GM23248 (cell line): ENCODE results near the gene MACROD2. TPM values are rescaled to one million over a fixed set of nuclear protein-coding genes. Genes with fewer than 3 reads are reported as not detected.

Experiments
- DNase-seq: peaks from one replicate; pipeline ENCODE4 v3.0.0-alpha.2; 2015
- H2AFZ ChIP-seq: fragments of 200-600 bp; sonication (generic); 2 replicates; pipeline ENCODE4 v1.6.1; 2016; ENCODE audit warnings: antibody characterized with exemption
- H3F3A ChIP-seq: fragments of 200-600 bp; sonication (generic); 2 replicates; pipeline ENCODE4 v1.6.1; 2016; ENCODE audit warnings: mild to moderate bottlenecking, antibody characterized with exemption, mixed run types; ENCODE audit not compliant: insufficient read depth
- H3K27ac ChIP-seq: fragments of 200-600 bp; sonication (generic); 2 replicates; pipeline ENCODE4 v1.5.1; 2016; ENCODE audit warnings: mild to moderate bottlenecking
- H3K27me3 ChIP-seq: fragments of 200-600 bp; sonication (generic); replicated peaks from 2 replicates; pipeline ENCODE4 v1.6.1; 2016; ENCODE audit warnings: mild to moderate bottlenecking; ENCODE audit not compliant: insufficient read depth
- H3K36me3 ChIP-seq: fragments of 200-600 bp; sonication (generic); 2 replicates; pipeline ENCODE4 v1.6.1; 2016; ENCODE audit warnings: low read depth, mild to moderate bottlenecking
- H3K4me1 ChIP-seq: fragments of 200-600 bp; sonication (generic); 2 replicates; pipeline ENCODE4 v1.6.1; 2016; ENCODE audit warnings: mild to moderate bottlenecking; ENCODE audit not compliant: insufficient read depth
- H3K4me2 ChIP-seq: fragments of 200-600 bp; sonication (generic); one replicate; pipeline ENCODE4 v1.6.1; 2016; ENCODE audit warnings: mild to moderate bottlenecking; ENCODE audit not compliant: unreplicated experiment
- H3K4me3 ChIP-seq: fragments of 200-600 bp; sonication (generic); 2 replicates; pipeline ENCODE4 v1.5.1; 2016; ENCODE audit warnings: mild to moderate bottlenecking
- H3K79me2 ChIP-seq: fragments of 200-600 bp; sonication (generic); 2 replicates; pipeline ENCODE4 v1.6.1; 2016; ENCODE audit warnings: mild to moderate bottlenecking; ENCODE audit not compliant: insufficient read depth
- H3K9ac ChIP-seq: fragments of 200-600 bp; sonication (generic); 2 replicates; pipeline ENCODE4 v1.6.1; 2016; ENCODE audit warnings: mild to moderate bottlenecking
- H3K9me2 ChIP-seq: fragments of 200-600 bp; sonication (generic); 2 replicates; pipeline ENCODE4 v1.6.1; 2016; ENCODE audit warnings: mixed run types, mild to moderate bottlenecking, moderate library complexity; ENCODE audit not compliant: insufficient read depth
- H3K9me3 ChIP-seq: fragments of 200-600 bp; sonication (generic); one replicate; pipeline ENCODE4 v1.6.1; 2017; ENCODE audit warnings: low read depth
- H4K20me1 ChIP-seq: fragments of 200-600 bp; sonication (generic); 2 replicates; pipeline ENCODE4 v1.6.0; 2016; ENCODE audit not compliant: insufficient read depth
- EZH2 ChIP-seq: fragments of 200-600 bp; sonication (generic); IDR thresholded peaks from 2 replicates; pipeline ENCODE4 v1.6.1; 2018; ENCODE audit warnings: antibody characterized with exemption, mild to moderate bottlenecking; ENCODE audit not compliant: insufficient read depth, poor library complexity, severe bottlenecking
- EZH2phosphoT487 ChIP-seq: fragments of 200-600 bp; sonication (generic); IDR thresholded peaks from 2 replicates; pipeline ENCODE4 v1.6.1; 2018; ENCODE audit warnings: antibody characterized with exemption, moderate library complexity, mild to moderate bottlenecking, low read depth; ENCODE audit not compliant: insufficient read depth
- WGBS, 2 experiments: methylation state at CpG; one replicate each; pipeline ENCODE4 v1.1.6; 2015 to 2017; ENCODE audit warnings: low lambda C conversion rate in 2 of 2, low coverage in 1 of 2; ENCODE audit errors: missing lambda C conversion rate in 2 of 2; 5-methylcytosine and 5-hydroxymethylcytosine counted together
- in situ Hi-C: fragments of 300-500 bp; cut with MboI; formaldehyde crosslinking; loops from 2 replicates; pipeline ENCODE4 v1.15.0; 2020
- polyA plus RNA-seq: library from polyadenylated mRNA; unstranded; fragments of >200 nt; fragmentation: Nextera tagmentation; extraction: Ambion mirVana; gene quantifications from 2 replicates; pipeline ENCODE4 v1.2.1, GENCODE V29; 2016
- total RNA-seq: library from RNA; depleted of rRNA; stranded (reverse); fragments of >200 nt; shearing (Covaris generic); gene quantifications from 2 replicates; pipeline ENCODE4 v1.2.3, GENCODE V29; 2014

Gene MACROD2
- total and polyA plus RNA-seq, 2 experiments from 2014 or later: 1.1 to 3.1 TPM

DNA sequence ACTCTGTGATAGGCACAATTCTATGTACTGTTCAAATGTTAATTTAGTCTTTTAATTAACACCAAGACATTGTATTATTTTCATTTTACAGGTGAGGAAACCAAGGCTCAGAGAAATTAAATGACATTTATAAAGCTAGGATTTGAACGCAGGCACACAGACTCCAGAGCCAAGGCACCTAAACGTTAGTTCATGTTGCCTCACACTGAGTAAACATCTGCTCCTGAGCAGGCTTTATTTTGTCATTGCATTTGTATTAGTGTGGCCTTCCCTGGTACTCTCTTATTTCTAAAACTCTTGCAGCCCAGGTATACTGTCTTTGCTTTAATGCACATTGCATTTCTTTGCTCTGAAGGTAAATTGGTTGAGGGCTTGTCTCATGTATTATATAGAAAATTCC lies 605.2 kb downstream of the MACROD2 start:
- DNase-seq: no peak
- TF ChIP-seq EZH2phosphoT487 (no peak), EZH2 (no peak)
- H3K9me2 ChIP-seq: no peaks in the 10 kb centered on the region
- H3K4me2 ChIP-seq: no peak overlapping the region
- H3K9ac ChIP-seq: no peak overlapping the region
- no peak overlapping the region for H3K27ac ChIP-seq
- no peak overlapping the region for H3K4me3 ChIP-seq
- H2AFZ ChIP-seq: no peak overlapping the region
- H3K27me3 ChIP-seq: no peaks in the 10 kb centered on the region
- no peaks in the 10 kb centered on the region for H3K36me3 ChIP-seq
- WGBS, 2 experiments: 61 to 64% methylated on average over 2 of the region's 2 CpGs
- no peaks in the 10 kb centered on the region for H3K4me1 ChIP-seq
- in situ Hi-C loops: no loop called here
- no peaks in the 10 kb centered on the region for H3K9me3 ChIP-seq
- H3F3A ChIP-seq: no peaks in the 10 kb centered on the region
- H3K79me2 ChIP-seq: no peaks in the 10 kb centered on the region
- H4K20me1 ChIP-seq: no peaks in the 10 kb centered on the region

GRCh38 chr20:14604143-14604542 lies 608.8 kb downstream of the MACROD2 start:
- no peaks in the 10 kb centered on the region for H3K36me3 ChIP-seq
- H4K20me1 ChIP-seq: no peaks in the 10 kb centered on the region
- H3K9me2 ChIP-seq: no peaks in the 10 kb centered on the region
- no peaks in the 10 kb centered on the region for H3K79me2 ChIP-seq
- TF ChIP-seq EZH2 (no peak), EZH2phosphoT487 (no peak)
- H3K9me3 ChIP-seq: no peaks in the 10 kb centered on the region
- no peak overlapping the region for H2AFZ ChIP-seq
- H3F3A ChIP-seq: no peaks in the 10 kb centered on the region
- H3K9ac ChIP-seq: no peak overlapping the region
- DNase-seq: no peak
- no peaks in the 10 kb centered on the region for H3K27me3 ChIP-seq
- in situ Hi-C loops: no loop called here
- H3K27ac ChIP-seq: no peak overlapping the region
- 39 to 44% methylated on average over 1 of the region's 1 CpG for WGBS, 2 experiments
- no peak overlapping the region for H3K4me2 ChIP-seq
- H3K4me3 ChIP-seq: no peak overlapping the region
- no peaks in the 10 kb centered on the region for H3K4me1 ChIP-seq

DNA sequence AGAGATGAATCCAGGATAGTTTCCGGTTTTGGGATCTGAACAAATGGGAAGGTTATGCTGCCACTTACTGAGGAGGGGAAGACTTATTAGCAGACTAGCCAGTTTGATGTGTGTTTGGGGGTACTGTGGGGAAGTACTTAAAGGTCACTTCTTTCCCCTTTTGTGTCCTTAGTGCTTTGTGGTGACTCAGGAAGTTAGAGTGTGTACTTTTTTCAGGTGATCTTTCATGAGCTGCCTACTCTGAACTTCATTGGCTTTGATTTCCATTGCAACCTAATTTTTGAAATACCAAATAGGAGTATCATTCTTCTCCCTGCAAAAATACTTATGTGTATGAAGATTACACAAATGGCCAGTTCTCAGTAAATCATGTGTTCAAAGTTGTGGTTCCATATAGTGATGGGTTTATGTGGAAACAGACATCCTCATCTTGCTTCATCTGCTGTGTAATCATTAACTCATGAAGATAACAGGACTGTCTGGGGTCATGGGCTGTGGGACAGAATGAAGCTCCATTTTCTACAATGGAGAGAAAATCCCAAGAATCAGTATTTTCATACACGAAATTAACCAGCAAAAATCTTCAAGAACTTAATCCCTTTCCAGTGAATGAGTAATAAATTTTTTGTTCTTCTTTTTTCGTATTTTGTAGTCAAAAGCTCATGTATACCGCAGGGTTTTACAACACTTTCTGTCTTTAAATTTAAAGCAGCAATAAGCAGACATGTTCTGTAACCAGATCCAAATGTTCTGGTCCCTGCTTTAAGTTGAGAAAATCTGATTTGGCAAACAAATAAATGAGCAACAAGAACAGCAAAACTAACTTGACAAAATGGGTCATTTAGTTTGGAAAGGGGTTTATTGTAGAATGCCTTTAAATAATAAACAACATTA lies 614.3 kb downstream of the MACROD2 start:
- H3K27me3 ChIP-seq: no peaks in the 10 kb centered on the region
- peaks cover 6% of the 10 kb centered on the region; the same call in 1 of the 2 replicates for H3K4me1 ChIP-seq
- no peak overlapping the region for H2AFZ ChIP-seq
- no peaks in the 10 kb centered on the region for H3K9me2 ChIP-seq
- no peak overlapping the region for H3K4me2 ChIP-seq
- H3K36me3 ChIP-seq: no peaks in the 10 kb centered on the region
- DNase-seq: no peak
- no peaks in the 10 kb centered on the region for H3K79me2 ChIP-seq
- WGBS, 2 experiments: 71 to 84% methylated on average over 4 of the region's 4 CpGs
- no peaks in the 10 kb centered on the region for H3K9me3 ChIP-seq
- no peaks in the 10 kb centered on the region for H3F3A ChIP-seq
- in situ Hi-C loops: no loop called here
- H3K9ac ChIP-seq: no peak overlapping the region
- H4K20me1 ChIP-seq: no peaks in the 10 kb centered on the region
- TF ChIP-seq EZH2 (no peak), EZH2phosphoT487 (no peak)
- H3K27ac ChIP-seq: no peak overlapping the region
- no peak overlapping the region for H3K4me3 ChIP-seq

DNA sequence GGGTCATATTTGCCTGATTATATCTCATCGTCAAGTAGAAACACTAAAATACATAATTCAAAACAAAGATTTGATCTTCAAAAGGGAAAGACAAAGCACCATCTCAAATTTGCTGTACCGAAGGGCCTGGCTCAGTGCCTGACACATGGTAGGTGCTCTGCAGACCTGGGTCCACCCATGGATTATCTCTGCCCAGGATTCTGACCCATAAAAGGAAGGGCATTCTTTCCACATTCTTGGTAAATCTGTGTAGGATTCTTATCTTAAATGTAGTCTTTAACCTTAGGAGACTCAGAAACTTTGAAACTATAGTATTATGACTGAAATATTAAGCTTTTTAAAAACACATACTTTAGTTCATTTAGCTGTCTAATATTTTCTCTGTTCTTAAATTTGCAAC lies 616.2 kb downstream of the MACROD2 start:
- DNase-seq: no peak

More for the DNA sequence above, 616.2 kb downstream of the MACROD2 start:
- Histone ChIP-seq H3K36me3 (no peaks in the 10 kb centered on the region), H3K4me1 (peaks cover 6% of the 10 kb centered on the region; the same call in 1 of the 2 replicates), H2AFZ (no peak overlapping the region), H3K27ac (no peak overlapping the region), H3K27me3 (no peaks in the 10 kb centered on the region), H3F3A (no peaks in the 10 kb centered on the region), H4K20me1 (no peaks in the 10 kb centered on the region), H3K9me2 (no peaks in the 10 kb centered on the region), H3K9ac (no peak overlapping the region), H3K4me2 (no peak overlapping the region), H3K79me2 (no peaks in the 10 kb centered on the region), H3K4me3 (no peak overlapping the region), H3K9me3 (no peaks in the 10 kb centered on the region)
- in situ Hi-C loops: no loop called here
- TF ChIP-seq EZH2phosphoT487 (no peak), EZH2 (no peak)
- WGBS, 2 experiments: 56 to 58% methylated on average over 2 of the region's 2 CpGs
